GM21515 (cell line): ENCODE results near the gene PCDHA1.
"Not testable (repeated sequence)": the region's sequence is repeated elsewhere in the genome, so short reads cannot be mapped to it uniquely, and the experiment has no call there.

Source experiments
- ATAC-seq: cut with Tn5 transposase; IDR thresholded peaks from one replicate; pipeline ENCODE4 v1.9.1; 2021; ENCODE audit not compliant: unreplicated experiment

Gene PCDHA1

DNA sequence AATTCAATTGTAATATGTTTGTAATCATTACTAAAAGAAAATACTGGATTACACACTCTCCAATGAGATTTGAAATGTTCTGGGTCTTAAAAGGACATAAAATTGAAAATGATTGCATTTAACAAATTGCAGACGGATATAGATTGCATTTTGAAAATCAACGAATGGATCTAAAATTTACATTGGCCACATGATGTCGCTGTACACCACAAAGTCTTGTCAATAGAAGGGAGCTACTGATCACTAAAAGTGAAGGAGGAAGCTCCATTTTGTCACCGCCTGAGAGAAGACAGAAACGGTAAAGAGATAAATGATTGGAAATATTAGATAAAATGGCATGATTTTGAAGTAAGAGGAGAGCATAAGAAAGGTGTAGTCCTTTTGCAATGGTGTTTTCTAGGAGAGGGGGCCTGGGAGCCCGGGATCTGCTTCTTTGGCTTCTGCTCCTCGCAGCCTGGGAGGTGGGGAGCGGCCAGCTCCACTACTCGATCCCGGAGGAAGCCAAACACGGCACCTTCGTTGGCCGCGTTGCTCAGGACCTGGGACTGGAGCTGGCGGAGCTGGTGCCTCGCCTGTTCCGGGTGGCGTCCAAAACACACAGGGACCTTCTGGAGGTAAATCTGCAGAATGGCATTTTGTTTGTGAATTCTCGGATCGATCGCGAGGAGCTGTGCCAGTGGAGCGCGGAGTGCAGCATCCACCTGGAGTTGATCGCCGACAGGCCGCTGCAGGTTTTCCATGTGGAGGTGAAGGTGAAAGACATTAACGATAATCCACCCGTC is at the start of gene PCDHA1:
TSS of gene PCDHA1 (plus strand) at position 236 of the 782 bp plus-strand sequence.
- no peak for ATAC-seq

DNA sequence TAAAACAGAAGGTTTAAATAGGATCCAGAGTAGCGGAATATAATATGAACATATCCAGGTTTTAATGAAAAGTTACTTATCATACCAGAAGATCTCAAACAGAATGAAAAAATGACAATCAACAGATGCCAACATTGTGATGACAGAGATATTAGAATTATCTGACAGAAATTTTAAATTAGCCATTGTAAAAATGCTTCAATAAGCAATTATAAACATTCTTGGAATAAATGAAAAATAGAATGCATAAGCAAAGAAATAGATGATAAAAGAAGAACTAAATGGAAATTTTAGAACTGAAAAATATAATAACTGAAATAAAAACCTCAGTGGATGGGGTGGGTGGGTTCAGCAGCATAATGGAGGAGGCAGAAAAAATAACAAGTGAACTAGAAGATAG is 48.5 kb upstream of the PCDHA1 start:
- no peak for ATAC-seq

DNA sequence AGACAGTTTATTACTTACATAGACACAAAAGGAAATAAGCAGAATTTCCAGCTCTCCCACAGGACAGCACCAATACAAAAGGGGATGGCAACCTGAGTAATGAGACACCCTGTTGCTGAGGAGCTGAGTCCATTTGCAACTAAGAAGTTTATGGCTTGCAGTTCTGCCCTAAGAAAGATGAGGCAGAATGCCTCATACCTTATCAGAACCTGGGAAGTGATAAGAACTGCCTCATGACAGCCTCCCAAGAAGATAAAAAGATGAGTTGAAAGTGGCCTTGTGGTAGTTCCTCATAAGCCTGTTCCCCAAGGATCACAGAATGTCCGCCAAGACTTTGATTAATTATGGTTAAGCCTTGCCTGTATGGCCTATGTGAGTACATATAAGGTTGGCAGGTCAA is 44.0 kb upstream of the PCDHA1 start:
- no peak for ATAC-seq

DNA sequence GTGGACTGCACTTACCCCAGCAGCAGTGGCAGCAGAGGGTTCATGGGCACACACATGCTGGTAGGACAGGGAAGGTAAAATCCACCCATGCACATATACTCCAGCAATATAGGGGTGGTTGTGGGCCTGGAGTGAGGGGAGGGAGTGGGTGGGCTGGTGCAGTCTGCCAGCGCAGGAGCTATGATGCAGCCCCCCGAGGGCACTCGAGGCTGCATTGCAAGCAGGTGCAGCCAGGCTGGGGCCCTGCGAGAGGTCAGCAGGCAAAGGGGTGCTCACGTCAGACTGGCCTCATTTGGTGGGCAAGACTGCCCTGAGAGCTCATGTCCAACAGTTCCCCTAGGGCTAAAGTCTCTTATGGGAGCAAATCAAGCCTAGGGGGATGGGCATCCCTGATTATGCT is 32.4 kb upstream of the PCDHA1 start:
- no peak for ATAC-seq

DNA sequence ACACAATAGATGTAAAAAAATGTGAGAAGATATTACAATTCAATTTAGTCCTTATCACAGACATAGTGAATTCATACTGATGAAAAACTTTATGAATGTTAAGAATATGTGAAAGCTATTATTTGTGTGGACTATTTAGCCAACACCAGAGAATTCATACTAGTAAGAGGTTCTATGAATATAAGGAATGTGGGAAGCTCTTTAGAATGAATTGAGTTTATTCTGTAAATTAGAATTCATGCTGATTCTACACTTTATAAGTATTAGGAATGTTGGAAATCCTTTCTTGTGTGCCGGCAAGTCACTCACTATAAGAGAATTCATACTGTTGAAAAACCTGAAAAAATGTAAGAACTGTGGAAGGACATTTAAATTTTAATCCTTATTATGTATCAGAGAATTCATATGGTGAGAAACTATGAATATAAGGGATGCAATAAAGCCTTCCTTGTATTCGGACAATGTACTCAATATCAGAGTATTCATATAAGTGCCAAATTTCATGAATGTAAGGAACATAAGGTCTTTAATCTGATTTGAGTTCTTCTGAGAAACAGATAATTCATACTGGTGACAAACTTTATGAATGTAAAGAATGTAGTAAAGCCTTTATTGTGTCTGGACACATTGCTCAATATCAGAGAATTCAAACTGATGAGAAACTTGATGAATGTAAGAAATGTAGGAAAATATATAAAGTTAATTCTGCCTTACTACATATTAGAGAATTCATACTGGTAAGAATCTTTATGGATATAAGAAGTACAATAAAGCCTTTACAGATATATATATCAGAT is 21.6 kb upstream of the PCDHA1 start:
- no peak for ATAC-seq

DNA sequence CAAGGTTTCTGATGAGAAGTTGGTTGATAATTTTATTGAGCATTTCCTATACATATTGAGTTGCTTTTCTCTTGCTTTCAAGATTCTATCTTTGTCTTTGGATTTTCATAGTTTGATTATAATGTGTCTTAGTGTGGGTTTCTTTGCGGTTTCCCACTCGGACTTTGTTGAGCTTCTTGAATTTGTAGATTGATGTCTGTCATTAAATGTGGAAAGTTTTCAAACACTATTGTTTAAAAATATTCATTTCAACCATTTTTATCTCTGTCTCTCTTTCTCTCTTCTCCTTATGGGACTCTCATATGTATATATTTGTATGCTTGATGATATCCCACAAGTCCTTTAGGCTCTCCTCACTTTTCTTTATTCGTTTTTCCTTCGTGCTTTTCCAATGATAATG is 18.5 kb upstream of the PCDHA1 start:
- no peak for ATAC-seq

DNA sequence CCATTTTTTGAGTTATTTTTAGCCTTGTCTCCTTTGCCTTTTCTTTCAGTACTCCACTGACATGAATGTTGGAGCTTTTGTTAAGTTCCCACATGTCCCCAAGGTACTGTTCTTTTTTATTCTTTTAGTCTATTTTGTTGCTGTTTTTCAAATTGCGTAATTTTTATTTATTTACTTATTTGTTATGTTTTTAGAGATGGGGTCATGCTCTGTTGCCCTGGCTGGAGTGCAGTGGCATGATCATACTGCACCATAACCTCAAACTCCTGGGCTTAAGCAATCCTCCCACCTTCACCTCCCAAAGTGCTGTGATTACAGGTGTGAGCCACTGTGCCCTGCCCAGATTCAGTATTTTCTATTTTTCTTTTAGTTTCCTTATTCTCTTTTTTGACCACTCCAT is 5.4 kb upstream of the PCDHA1 start:
- ATAC-seq: no peak

DNA sequence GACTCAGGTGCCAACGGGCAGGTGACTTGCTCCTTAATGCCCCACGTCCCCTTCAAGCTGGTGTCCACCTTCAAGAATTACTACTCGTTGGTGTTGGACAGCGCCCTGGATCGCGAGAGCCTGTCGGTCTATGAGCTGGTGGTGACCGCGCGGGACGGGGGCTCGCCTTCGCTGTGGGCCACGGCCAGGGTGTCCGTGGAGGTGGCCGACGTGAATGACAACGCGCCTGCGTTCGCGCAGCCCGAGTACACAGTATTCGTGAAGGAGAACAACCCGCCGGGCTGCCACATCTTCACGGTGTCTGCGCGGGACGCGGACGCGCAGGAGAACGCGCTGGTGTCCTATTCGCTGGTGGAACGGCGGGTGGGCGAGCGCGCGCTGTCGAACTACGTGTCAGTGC is 1.5 kb downstream of the PCDHA1 start:
- not testable (repeated sequence) for ATAC-seq

DNA sequence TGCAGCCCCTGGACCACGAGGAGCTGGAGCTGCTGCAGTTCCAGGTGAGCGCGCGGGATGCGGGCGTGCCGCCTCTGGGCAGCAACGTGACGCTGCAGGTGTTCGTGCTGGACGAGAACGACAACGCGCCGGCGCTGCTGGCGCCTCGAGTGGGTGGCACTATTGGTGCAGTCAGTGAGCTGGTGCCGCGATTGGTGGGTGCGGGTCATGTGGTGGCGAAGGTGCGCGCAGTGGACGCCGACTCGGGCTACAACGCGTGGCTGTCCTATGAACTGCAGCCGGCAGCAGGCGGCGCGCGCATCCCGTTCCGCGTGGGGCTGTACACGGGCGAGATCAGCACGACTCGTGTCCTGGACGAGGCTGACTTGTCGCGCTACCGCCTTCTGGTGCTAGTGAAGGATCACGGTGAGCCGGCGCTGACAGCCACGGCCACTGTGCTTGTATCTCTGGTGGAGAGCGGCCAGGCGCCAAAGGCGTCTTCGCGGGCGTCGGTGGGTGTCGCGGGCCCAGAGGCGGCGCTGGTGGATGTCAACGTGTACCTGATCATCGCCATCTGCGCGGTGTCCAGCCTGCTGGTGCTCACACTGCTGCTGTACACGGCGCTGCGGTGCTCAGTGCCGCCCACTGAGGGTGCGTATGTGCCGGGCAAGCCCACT is 2.0 kb downstream of the PCDHA1 start:
- not testable (repeated sequence) for ATAC-seq

DNA sequence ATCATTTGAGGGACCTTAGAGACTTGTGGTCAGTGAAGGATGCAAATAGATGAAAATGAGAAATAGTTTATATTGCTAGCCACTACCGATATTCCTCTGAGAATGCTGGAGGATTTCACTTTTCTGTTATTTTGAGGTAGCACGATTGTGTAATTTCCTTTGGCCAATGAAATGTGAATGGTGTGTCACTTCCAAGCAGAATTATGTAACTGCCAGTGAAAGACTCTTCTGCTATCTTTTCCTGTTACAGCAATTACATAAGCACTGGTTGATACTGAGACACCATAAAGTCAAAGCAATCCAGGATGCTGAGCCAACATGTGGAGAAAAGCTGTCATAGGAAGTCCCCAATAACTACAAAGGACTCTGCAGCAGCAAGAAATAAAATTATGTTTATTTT is 5.1 kb downstream of the PCDHA1 start:
- ATAC-seq: no peak

DNA sequence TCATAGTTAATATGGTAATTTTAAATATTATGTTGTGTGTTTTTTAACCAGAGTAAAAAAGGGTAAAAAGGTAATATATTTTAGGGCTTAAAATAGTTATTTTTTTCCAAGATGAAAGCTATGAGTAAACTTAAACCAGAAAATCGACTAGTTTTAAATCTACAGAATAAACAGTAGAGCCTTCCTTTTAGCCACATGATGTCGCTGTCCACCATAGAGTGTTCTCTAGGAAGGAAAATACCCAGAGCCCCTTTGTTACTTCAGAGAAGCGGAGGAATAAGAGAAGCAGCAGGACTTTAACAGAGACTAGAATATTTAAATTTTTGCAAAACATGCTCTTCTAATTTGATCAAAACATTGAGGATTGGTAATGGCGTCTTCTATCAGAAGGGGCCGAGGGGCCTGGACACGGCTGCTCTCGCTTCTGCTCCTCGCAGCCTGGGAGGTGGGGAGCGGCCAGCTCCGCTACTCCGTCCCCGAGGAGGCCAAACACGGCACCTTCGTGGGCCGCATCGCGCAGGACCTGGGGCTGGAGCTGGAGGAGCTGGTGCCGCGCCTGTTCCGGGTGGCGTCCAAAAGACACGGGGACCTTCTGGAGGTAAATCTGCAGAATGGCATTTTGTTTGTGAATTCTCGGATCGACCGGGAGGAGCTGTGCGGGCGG is 8.8 kb downstream of the PCDHA1 start, which contains the start of gene PCDHA2:
TSS of gene PCDHA2 (plus strand) at position 258 of the 664 bp plus-strand sequence.
- no peak for ATAC-seq

DNA sequence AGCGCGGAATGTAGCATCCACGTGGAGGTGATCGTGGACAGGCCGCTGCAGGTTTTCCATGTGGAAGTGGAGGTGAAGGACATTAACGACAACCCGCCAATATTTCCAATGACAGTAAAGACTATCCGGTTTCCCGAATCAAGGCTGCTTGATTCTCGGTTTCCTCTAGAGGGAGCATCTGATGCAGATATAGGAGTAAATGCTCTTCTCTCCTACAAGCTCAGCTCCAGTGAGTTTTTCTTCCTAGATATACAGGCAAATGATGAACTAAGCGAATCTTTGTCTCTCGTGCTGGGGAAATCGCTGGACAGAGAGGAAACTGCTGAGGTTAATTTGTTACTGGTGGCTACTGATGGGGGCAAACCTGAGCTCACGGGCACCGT is 9.3 kb downstream of the PCDHA1 start:
- no peak for ATAC-seq

DNA sequence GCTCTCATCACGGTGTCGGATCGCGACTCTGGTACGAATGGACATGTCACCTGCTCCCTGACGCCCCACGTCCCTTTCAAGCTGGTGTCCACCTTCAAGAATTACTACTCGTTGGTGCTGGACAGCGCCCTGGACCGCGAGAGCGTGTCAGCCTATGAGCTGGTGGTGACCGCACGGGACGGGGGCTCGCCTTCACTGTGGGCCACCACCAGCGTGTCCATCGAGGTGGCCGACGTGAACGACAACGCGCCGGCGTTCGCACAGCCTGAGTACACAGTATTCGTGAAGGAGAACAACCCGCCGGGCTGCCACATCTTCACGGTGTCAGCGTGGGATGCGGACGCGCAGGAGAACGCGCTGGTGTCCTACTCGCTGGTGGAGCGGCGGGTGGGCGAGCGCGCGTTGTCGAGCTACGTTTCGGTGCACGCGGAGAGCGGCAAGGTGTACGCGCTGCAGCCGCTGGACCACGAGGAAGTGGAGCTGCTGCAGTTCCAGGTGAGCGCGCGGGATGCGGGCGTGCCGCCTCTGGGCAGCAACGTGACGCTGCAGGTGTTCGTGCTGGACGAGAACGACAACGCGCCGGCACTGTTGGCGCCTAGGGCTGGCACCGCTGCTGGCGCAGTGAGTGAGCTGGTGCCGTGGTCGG is 10.3 kb downstream of the PCDHA1 start:
- ATAC-seq: not testable (repeated sequence)

DNA sequence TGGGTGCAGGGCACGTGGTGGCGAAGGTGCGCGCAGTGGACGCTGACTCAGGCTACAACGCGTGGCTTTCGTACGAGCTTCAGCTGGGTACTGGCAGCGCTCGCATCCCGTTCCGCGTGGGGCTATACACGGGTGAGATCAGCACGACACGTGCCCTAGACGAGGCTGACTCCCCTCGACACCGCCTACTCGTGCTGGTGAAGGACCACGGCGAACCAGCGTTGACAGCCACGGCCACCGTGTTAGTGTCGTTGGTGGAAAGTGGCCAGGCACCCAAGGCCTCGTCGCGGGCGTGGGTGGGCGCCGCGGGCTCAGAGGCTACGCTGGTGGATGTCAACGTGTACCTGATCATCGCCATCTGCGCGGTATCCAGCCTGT is 10.8 kb downstream of the PCDHA1 start:
- ATAC-seq: no peak

DNA sequence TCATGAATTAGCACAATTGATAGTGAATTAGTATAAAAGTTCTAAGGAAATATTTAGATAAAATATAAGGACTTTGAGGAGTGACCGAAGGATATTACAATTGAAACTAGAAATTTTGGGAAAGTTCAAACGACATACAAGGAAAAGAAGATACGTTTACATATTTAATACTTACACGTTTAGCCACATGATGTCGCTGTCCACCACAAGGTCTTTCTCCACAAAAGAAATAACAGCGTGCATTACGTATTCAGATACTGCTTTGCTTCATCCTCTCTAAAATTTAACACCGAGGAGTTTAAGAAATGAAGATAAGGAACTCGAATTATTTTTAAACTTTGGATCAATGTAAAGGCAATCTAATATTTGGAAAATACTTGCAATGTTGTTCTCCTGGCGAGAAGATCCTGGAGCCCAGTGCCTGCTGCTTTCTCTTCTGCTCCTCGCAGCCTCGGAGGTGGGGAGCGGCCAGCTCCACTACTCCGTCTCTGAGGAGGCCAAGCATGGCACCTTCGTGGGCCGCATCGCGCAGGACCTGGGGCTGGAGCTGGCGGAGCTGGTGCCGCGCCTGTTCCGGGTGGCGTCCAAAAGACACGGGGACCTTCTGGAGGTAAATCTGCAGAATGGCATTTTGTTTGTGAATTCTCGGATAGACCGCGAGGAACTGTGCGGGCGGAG is 15.0 kb downstream of the PCDHA1 start, which contains the start of gene PCDHA3:
TSS of gene PCDHA3 (plus strand) at position 242 of the 678 bp plus-strand sequence.
- no peak for ATAC-seq

DNA sequence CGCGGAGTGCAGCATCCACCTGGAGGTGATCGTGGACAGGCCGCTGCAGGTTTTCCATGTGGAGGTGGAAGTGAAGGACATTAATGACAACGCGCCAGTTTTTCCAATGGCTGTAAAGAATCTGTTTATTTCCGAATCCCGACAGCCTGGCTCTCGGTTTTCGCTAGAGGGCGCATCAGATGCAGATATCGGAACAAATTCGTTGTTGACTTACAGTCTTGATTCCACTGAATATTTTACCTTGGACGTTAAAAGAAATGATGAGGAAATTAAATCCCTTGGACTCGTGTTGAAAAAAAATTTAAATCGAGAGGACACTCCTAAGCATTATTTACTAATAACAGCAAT is 15.5 kb downstream of the PCDHA1 start:
- ATAC-seq: no peak

DNA sequence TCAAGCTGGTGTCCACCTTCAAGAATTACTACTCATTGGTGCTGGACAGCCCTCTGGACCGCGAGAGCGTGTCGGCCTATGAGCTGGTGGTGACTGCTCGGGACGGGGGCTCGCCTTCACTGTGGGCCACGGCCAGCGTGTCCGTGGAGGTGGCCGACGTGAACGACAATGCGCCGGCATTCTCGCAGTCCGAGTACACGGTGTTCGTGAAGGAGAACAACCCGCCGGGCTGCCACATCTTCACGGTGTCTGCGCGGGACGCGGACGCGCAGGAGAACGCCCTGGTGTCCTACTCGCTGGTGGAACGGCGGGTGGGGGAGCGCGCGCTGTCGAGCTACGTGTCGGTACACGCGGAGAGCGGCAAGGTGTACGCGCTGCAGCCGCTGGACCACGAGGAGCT is 16.4 kb downstream of the PCDHA1 start:
- not testable (repeated sequence) for ATAC-seq

DNA sequence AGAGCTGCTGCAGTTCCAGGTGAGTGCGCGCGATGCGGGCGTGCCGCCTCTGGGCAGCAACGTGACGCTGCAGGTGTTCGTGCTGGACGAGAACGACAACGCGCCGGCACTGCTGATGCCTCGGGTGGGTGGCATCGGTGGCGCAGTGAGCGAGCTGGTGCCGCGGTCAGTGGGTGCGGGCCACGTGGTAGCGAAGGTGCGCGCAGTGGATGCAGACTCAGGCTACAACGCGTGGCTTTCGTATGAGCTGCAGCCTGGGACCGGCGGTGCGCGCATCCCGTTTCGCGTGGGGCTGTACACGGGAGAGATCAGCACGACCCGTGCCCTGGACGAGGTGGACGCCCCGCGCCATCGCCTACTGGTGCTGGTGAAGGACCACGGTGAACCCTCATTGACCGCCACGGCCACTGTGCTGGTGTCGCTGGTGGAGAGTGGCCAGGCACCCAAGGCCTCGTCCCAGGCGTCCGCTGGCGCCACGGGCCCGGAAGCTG is 16.9 kb downstream of the PCDHA1 start:
- no peak for ATAC-seq

DNA sequence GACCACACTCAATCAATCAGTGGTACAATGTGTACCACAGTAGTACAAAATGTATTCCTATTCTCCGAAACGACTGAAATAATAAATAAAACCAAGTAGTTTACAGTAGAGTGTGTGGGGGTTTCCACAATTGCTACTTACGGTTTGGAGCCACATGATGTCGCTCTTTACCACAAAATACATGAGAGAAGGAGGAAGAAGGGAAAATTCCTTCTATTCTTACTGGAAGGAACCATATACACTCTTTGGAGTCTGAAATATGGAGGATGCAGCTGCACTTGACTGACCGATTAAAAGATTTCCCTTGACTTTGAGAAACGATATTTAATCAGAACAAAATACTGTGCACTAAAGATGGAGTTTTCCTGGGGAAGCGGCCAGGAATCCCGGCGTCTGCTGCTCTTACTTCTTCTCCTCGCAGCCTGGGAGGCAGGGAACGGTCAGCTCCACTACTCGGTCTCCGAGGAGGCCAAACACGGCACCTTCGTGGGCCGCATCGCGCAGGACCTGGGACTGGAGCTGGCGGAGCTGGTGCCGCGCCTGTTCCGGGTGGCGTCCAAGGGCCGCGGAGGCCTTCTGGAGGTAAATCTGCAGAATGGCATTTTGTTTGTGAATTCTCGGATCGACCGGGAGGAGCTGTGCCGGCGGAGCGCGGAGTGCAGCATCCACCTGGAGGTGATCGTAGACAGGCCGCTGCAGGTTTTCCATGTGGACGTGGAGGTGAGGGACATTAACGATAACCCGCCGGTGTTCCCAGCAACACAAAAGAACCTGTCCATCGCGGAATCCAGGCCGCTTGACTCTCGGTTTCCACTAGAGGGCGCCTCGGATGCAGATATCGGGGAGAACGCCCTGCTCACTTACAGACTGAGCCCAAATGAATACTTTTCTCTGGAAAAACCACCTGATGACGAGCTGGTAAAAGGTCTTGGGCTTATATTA is 21.2 kb downstream of the PCDHA1 start, which contains the start of gene PCDHA4:
TSS of gene PCDHA4 (plus strand) at position 235 of the 942 bp plus-strand sequence.
- no peak for ATAC-seq
